ENCODE measurements around the gene TTC9. TPM values are rescaled to one million over a fixed set of nuclear protein-coding genes. Genes with fewer than 3 reads are reported as not detected.

TTC9 gene
- total RNA-seq, 2 donors from 2014 or later: 3.2 to 6.7 TPM

DNA sequence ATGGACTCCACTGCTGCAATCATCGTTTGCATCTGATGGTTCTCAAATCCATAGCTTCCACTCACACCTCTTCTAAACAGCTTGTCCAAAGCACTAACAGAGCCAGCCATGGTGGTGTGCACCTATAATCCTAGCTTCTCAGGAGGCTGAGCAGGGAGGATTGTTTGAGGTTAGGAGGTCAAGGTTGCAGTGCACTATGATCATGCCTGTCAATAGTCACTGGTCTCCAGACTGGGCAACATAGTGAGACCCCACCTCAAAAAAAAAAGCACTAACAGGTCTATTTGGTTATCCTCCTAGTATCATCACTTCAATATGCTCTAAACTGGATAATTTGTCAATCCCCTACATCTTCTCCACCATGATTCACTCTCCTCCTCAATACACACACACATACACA is 63.2 kb downstream of the TTC9 start:
- Histone ChIP-seq H3K27ac (no peak overlapping the region), H3K9me3 (no peaks in the 10 kb centered on the region), H3K36me3 (no peaks in the 10 kb centered on the region), H3K27me3 (replicated peaks; ENCODE audit: insufficient read depth) (no peaks in the 10 kb centered on the region), H3K4me3 (no peak overlapping the region), H3K4me1 (replicated peaks) (no peaks in the 10 kb centered on the region)
- TF ChIP-seq POLR2AphosphoS5 (IDR thresholded peaks at IDR 0.05) (no peak), POLR2A (IDR thresholded peaks at IDR 0.05) (no peak)
- TF ChIP-seq, protein P1, sequence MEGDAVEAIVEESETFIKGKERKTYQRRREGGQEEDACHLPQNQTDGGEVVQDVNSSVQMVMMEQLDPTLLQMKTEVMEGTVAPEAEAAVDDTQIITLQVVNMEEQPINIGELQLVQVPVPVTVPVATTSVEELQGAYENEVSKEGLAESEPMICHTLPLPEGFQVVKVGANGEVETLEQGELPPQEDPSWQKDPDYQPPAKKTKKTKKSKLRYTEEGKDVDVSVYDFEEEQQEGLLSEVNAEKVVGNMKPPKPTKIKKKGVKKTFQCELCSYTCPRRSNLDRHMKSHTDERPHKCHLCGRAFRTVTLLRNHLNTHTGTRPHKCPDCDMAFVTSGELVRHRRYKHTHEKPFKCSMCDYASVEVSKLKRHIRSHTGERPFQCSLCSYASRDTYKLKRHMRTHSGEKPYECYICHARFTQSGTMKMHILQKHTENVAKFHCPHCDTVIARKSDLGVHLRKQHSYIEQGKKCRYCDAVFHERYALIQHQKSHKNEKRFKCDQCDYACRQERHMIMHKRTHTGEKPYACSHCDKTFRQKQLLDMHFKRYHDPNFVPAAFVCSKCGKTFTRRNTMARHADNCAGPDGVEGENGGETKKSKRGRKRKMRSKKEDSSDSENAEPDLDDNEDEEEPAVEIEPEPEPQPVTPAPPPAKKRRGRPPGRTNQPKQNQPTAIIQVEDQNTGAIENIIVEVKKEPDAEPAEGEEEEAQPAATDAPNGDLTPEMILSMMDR (IDR thresholded peaks at IDR 0.05): no peak
- 91% methylated on average over 1 of the region's 1 CpG for WGBS
- intact Hi-C loops (cut with DNase I): no loop called here
- DNase-seq (ENCODE audit: low spot score): no peak

DNA sequence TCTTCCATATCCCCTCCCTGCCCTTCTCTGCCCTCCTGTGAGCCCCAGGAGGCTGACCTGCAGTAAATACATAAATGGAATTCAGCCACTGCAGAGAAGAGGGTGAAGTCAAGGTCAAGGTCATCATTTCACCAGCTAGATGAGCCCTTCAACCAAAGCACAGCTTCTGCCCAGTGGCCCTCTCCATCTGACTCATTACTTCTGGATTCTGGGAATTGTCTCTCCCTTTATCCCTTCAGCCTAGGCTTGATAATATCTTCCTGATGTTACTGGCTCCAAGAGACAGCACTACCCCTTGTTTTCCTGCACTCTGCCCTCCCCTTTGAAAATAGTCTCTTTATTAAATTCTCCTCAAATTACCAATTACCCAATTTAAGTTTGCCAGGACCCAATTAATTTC is 64.5 kb downstream of the TTC9 start:
- Histone ChIP-seq H3K36me3 (no peaks in the 10 kb centered on the region), H3K4me1 (replicated peaks) (no peaks in the 10 kb centered on the region), H3K27me3 (replicated peaks; ENCODE audit: insufficient read depth) (no peaks in the 10 kb centered on the region), H3K9me3 (no peaks in the 10 kb centered on the region), H3K27ac (no peak overlapping the region), H3K4me3 (no peak overlapping the region)
- DNase-seq (ENCODE audit: low spot score): no peak
- intact Hi-C loops (cut with DNase I): no loop called here
- TF ChIP-seq POLR2AphosphoS5 (IDR thresholded peaks at IDR 0.05) (no peak), POLR2A (IDR thresholded peaks at IDR 0.05) (no peak)
- TF ChIP-seq, protein P1 (IDR thresholded peaks at IDR 0.05): no peak

DNA sequence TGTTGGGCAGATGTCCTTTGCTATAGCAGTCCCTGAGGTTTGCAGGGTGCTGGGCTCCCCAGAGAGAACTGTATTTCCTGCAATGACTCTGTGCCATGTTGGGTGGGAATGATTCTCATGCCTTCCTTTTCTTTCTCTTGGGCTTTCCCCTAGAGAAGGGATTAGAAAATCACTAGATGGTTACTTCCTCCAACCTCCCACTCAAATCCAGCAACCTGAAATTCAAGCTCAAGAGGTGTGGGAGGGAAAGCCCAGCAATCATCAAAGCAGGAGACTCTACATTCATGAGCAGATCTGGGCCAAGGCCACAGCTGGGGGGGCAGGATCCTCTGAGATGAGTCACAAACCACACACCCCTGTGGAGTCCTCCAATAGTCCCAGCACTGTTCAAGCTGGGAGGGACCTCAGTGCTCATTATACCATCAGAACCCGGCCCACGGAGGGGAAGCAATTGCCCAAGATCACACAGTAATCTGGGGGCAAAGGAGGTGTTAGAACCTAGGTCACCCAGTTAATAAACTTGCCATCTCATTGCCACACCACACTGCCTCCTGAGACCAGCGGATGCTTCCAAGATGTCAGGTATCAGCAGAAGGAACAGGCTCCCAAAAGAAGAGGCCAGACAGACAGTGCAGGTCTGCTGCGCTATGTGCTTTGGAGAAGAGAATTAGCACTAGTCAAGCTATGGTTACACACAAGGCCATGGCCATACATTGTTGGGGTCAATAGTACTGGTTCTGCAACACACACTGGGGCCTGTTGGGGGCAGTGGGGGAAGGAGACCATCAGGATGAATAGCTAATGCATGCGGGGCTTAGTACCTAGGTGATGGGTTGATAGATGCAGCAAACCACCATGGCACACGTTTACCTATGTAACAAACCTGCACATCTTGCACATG is 65.7 kb downstream of the TTC9 start:
- Histone ChIP-seq H3K4me3 (no peak overlapping the region), H3K4me1 (replicated peaks) (no peaks in the 10 kb centered on the region), H3K9me3 (no peaks in the 10 kb centered on the region), H3K27me3 (replicated peaks; ENCODE audit: insufficient read depth) (no peaks in the 10 kb centered on the region), H3K27ac (no peak overlapping the region), H3K36me3 (no peaks in the 10 kb centered on the region)
- 81% methylated on average over 6 of the region's 6 CpGs for WGBS
- TF ChIP-seq POLR2A (IDR thresholded peaks at IDR 0.05) (no peak), POLR2AphosphoS5 (IDR thresholded peaks at IDR 0.05) (no peak)
- TF ChIP-seq, protein P1 (IDR thresholded peaks at IDR 0.05): no peak
- no peak for DNase-seq (ENCODE audit: low spot score)
- intact Hi-C loops (cut with DNase I): no loop called here

DNA sequence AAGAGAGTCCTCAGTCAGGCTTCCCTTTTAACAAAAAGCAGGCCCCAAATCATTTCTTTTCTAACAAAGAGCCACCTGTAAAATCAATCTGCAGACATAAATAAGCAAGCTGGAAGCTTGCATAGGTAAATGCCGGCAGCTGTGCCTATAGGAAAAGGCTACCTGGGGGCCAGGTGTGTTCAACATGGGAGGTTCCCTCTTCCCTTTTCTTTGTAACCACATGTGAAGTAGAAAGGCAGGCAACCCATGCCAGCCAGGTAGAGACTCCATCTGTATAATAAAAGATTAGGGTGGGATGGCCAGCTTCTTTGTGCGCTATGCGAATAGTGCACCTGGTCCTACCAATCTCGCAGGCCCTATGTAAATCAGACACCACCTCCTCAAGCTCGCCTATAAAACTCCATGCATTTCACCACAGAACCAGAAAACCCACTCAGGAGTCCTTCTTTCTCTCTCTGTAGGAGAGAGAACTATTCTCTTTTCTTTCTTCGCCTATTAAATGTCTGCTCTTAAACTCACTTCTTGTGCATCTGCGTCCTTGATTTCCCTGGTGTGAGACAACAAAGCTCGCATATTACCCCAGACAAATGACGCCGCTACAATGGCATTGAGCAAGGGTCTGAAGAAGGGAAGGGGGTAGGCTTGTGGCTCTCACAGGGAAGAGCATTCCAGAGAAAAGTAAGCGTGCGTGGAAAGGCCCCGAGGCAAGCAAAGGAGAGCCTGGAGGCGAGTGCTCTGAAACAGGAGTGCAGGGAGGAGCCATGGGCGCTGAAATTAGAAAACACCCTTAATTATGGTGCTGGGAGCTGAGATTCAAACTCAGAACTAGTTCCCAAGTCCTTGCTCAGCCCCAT is 67.2 kb downstream of the TTC9 start:
- TF ChIP-seq POLR2AphosphoS5 (IDR thresholded peaks at IDR 0.05) (no peak), POLR2A (IDR thresholded peaks at IDR 0.05) (no peak)
- TF ChIP-seq, protein P1 (IDR thresholded peaks at IDR 0.05): no peak
- no peaks in the 10 kb centered on the region for H3K36me3 ChIP-seq
- no peaks in the 10 kb centered on the region for H3K4me1 ChIP-seq (replicated peaks)
- H3K27me3 ChIP-seq (replicated peaks; ENCODE audit: insufficient read depth): no peaks in the 10 kb centered on the region
- DNase-seq (ENCODE audit: low spot score): no peak
- intact Hi-C loops (cut with DNase I): no loop called here
- H3K4me3 ChIP-seq: no peak overlapping the region
- 67% methylated on average over 15 of the region's 15 CpGs for WGBS
- no peak overlapping the region for H3K27ac ChIP-seq
- no peaks in the 10 kb centered on the region for H3K9me3 ChIP-seq

Data from prostate gland (tissue), 2 donors.